Osteoblast (primary cell): ENCODE measurements around the gene ATP2A3. TPM values are rescaled to one million over a fixed set of nuclear protein-coding genes. Genes with fewer than 3 reads are reported as not detected.

ENCODE experiments used
- DNase-seq: peaks from one replicate; pipeline ENCODE4 v3.0.0; 2011; ENCODE audit warnings: low spot score, mixed read lengths; ENCODE audit not compliant: insufficient read length; ENCODE audit errors: missing footprints
- H2AFZ ChIP-seq: 2 replicates; pipeline ENCODE4 v1.6.0; 2011; ENCODE audit warnings: mild to moderate bottlenecking, low read length
- H3K27ac ChIP-seq: 2 replicates; pipeline ENCODE4 v1.5.1; 2011; ENCODE audit warnings: mild to moderate bottlenecking, low read depth, low read length, moderate library complexity
- H3K27me3 ChIP-seq: 2 replicates; pipeline ENCODE4 v1.6.0; 2012; ENCODE audit warnings: mild to moderate bottlenecking, control low read depth, inconsistent platforms, low read length, moderate library complexity; ENCODE audit not compliant: insufficient read depth
- H3K36me3 ChIP-seq: 2 replicates; pipeline ENCODE4 v1.5.1; 2011; ENCODE audit warnings: mild to moderate bottlenecking, low read length, control low read depth, moderate library complexity; ENCODE audit not compliant: insufficient read depth
- H3K4me1 ChIP-seq: 2 replicates; pipeline ENCODE4 v1.5.1; 2011; ENCODE audit warnings: mild to moderate bottlenecking, low read length, control low read depth, moderate library complexity; ENCODE audit not compliant: insufficient read depth
- H3K4me2 ChIP-seq: 2 replicates; pipeline ENCODE4 v1.6.0; 2011; ENCODE audit warnings: mild to moderate bottlenecking, low read length; ENCODE audit not compliant: insufficient read depth
- H3K4me3 ChIP-seq: fragments of 200-600 bp; sonication (generic); 3 replicates; pipeline ENCODE4 v1.5.1; 2012; ENCODE audit warnings: mild to moderate bottlenecking, low read length, inconsistent platforms; ENCODE audit not compliant: insufficient read depth
- H3K79me2 ChIP-seq: 2 replicates; pipeline ENCODE4 v1.6.0; 2012; ENCODE audit warnings: mild to moderate bottlenecking, low read length, control low read depth, inconsistent platforms; ENCODE audit not compliant: insufficient read depth
- H3K9me3 ChIP-seq: 2 replicates; pipeline ENCODE4 v1.5.1; 2011; ENCODE audit warnings: low read depth, low read length, control low read depth
- H4K20me1 ChIP-seq: 2 replicates; pipeline ENCODE4 v1.6.0; 2012; ENCODE audit warnings: mild to moderate bottlenecking, low read length, control low read depth; ENCODE audit not compliant: insufficient read depth
- CTCF ChIP-seq: IDR thresholded peaks from 2 replicates; pipeline ENCODE4 v1.5.1; 2011; ENCODE audit warnings: mild to moderate bottlenecking, low read depth, low read length, moderate library complexity; ENCODE audit errors: extremely low read depth
- total RNA-seq: library from RNA; depleted of rRNA; stranded (reverse); fragments of >200 nt; gene quantifications from 2 replicates; pipeline ENCODE4 v1.2.3, GENCODE V29; 2012

Gene ATP2A3
- total RNA-seq, 1 donor: 1.4 TPM

DNA sequence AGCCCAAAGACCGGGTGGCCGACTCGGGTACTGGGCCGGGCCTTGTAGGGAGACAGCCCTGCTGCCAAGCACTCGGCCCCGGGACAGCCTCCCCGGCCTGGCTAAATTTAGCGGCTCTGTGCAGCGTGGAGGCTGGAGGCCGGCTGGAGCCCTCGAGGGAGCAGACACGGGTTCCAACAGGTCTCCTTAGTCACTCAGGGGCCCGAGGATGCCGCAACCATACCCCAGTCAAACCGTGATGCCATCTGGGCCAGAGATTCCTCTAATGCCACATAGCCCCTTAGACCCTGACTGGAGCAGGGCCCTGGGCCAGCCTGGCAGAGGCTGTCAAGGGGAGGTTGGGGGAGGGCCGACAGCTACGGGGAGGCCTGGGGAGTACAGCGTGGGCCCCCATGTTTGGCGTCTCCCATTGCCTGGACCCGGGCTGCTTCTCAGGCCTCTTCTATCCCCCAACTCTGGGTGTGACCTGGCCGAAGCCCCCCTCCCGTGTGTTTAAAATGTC, 45.1 kb downstream of the ATP2A3 start:
- Histone ChIP-seq H3K79me2 (no peaks in the 10 kb centered on the region), H3K4me3 (no peak overlapping the region), H3K27ac (no peak overlapping the region), H3K27me3 (no peaks in the 10 kb centered on the region), H3K9me3 (no peaks in the 10 kb centered on the region), H2AFZ (no peak overlapping the region), H4K20me1 (no peaks in the 10 kb centered on the region), H3K4me1 (no peaks in the 10 kb centered on the region), H3K36me3 (no peaks in the 10 kb centered on the region), H3K4me2 (no peak overlapping the region)
- peak; percentile 77 for DNase-seq
- TF ChIP-seq CTCF: no peak

- no peaks in the 10 kb centered on the region for H3K9me3 ChIP-seq
- no peak overlapping the region for H2AFZ ChIP-seq
- H3K27ac ChIP-seq: no peak overlapping the region
- H3K4me2 ChIP-seq: no peak overlapping the region
- no peaks in the 10 kb centered on the region for H3K79me2 ChIP-seq
- no peaks in the 10 kb centered on the region for H4K20me1 ChIP-seq
- no peak for TF ChIP-seq CTCF
- peak; percentile 63 for DNase-seq
- H3K27me3 ChIP-seq: no peaks in the 10 kb centered on the region
- H3K36me3 ChIP-seq: no peaks in the 10 kb centered on the region
- no peak overlapping the region for H3K4me3 ChIP-seq
- no peaks in the 10 kb centered on the region for H3K4me1 ChIP-seq
Observed at GRCh38 chr17:3918372-3919122, 45.7 kb downstream of the ATP2A3 start.

GRCh38 chr17:3917391-3917931, 46.8 kb downstream of the ATP2A3 start:
- Histone ChIP-seq H3K27ac (no peak overlapping the region), H3K4me1 (no peaks in the 10 kb centered on the region), H3K9me3 (no peaks in the 10 kb centered on the region), H2AFZ (no peak overlapping the region), H3K36me3 (no peaks in the 10 kb centered on the region), H3K4me3 (no peak overlapping the region), H3K79me2 (no peaks in the 10 kb centered on the region), H3K27me3 (no peaks in the 10 kb centered on the region), H3K4me2 (no peak overlapping the region), H4K20me1 (no peaks in the 10 kb centered on the region)
- peak; percentile 89 for DNase-seq
- TF ChIP-seq CTCF: no peak

GRCh38 chr17:3916825-3917224, 47.4 kb downstream of the ATP2A3 start:
- TF ChIP-seq CTCF: no peak
- H3K4me2 ChIP-seq: no peak overlapping the region
- H3K36me3 ChIP-seq: no peaks in the 10 kb centered on the region
- H3K27me3 ChIP-seq: no peaks in the 10 kb centered on the region
- no peaks in the 10 kb centered on the region for H3K9me3 ChIP-seq
- no peak overlapping the region for H3K27ac ChIP-seq
- H3K4me1 ChIP-seq: no peaks in the 10 kb centered on the region
- no peak overlapping the region for H3K4me3 ChIP-seq
- H2AFZ ChIP-seq: no peak overlapping the region
- DNase-seq: peak; percentile 80
- no peaks in the 10 kb centered on the region for H4K20me1 ChIP-seq
- H3K79me2 ChIP-seq: no peaks in the 10 kb centered on the region
